Measurements from ENCODE around the gene NSRP1. TPM values are rescaled to one million over a fixed set of nuclear protein-coding genes. Genes with fewer than 3 reads are reported as not detected.

Gene NSRP1
- total RNA-seq, 1 experiment from 2014 or later: 22.8 TPM

DNA sequence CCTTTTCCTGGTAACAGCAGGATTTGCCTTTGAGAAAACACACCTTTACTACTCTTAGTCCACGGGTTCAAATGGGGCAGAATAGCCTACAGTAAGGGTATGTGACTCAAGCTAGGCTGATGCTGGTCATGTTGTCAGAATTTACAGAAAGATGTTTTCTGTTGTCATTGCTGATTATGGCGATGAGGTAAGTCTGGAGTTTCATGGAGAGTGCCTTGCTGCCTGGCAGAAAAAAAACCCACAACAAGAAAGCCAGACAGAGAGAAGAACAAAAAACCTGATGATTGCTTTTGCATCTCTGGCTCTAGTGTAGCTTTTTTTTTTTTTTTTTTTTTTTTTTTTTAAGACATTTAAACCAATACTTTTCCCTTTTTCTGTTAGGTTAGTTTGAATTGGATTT, 71.0 kb downstream of the NSRP1 start:
- Mint-ChIP-seq H3K36me3 (peaks cover 20% of the 10 kb centered on the region), H3K4me1 (no peaks in the 10 kb centered on the region), H3K4me3 (no peak overlapping the region), H3K27ac (peak overlapping the region; percentile 67; the same call in 1 of the 2 replicates), H3K27me3 (ENCODE audit: low read depth) (no peaks in the 10 kb centered on the region), H3K9me3 (no peaks in the 10 kb centered on the region)
- no peak for ATAC-seq
- ChIA-PET CTCF (interaction anchor here (1.3 to 1.8 kb wide), 2 partner anchors 15 to 95 kb away, joined by 4 to 5 read pairs; no protein-coding TSS in a partner anchor), POLR2A (interaction anchor here (0.5 kb wide), 1 partner anchor 713 kb away, joined by 3 read pairs; no protein-coding TSS in a partner anchor)
- DNase-seq (ENCODE audit: low spot score): no peak
- TF ChIP-seq ETV6 (CRISPR knock-in tag; IDR thresholded peaks at IDR 0.05) (no peak), E2F1 (CRISPR knock-in tag; IDR thresholded peaks at IDR 0.05) (no peak), NR3C1 (CRISPR knock-in tag; conservative IDR thresholded peaks at IDR 0.05; ENCODE audit: low read depth) (no peak), ZNF671 (CRISPR knock-in tag; IDR thresholded peaks at IDR 0.05) (no peak), ERG (CRISPR knock-in tag; IDR thresholded peaks at IDR 0.05) (no peak), CREB1 (CRISPR knock-in tag; IDR thresholded peaks at IDR 0.05) (no peak), RORB (CRISPR knock-in tag; IDR thresholded peaks at IDR 0.05) (no peak), ZNF232 (CRISPR knock-in tag; IDR thresholded peaks at IDR 0.05) (no peak), USF1 (CRISPR knock-in tag; IDR thresholded peaks at IDR 0.05) (no peak), AR (CRISPR knock-in tag; IDR thresholded peaks at IDR 0.05) (no peak), HMGA2 (CRISPR knock-in tag; IDR thresholded peaks at IDR 0.05) (no peak), ZNF121 (CRISPR knock-in tag; IDR thresholded peaks at IDR 0.05) (no peak), TEAD4 (CRISPR knock-in tag; IDR thresholded peaks at IDR 0.05) (no peak), RELA (CRISPR knock-in tag; IDR thresholded peaks at IDR 0.05; ENCODE audit: borderline replicate concordance) (no peak), CREM (CRISPR knock-in tag; IDR thresholded peaks at IDR 0.05) (no peak)
- TF ChIP-seq, protein P1, sequence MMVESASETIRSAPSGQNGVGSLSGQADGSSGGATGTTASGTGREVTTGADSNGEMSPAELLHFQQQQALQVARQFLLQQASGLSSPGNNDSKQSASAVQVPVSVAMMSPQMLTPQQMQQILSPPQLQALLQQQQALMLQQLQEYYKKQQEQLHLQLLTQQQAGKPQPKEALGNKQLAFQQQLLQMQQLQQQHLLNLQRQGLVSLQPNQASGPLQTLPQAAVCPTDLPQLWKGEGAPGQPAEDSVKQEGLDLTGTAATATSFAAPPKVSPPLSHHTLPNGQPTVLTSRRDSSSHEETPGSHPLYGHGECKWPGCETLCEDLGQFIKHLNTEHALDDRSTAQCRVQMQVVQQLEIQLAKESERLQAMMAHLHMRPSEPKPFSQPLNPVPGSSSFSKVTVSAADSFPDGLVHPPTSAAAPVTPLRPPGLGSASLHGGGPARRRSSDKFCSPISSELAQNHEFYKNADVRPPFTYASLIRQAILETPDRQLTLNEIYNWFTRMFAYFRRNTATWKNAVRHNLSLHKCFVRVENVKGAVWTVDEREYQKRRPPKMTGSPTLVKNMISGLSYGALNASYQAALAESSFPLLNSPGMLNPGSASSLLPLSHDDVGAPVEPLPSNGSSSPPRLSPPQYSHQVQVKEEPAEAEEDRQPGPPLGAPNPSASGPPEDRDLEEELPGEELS (CRISPR knock-in tag; IDR thresholded peaks at IDR 0.05): no peak
- TF ChIP-seq, protein P2, sequence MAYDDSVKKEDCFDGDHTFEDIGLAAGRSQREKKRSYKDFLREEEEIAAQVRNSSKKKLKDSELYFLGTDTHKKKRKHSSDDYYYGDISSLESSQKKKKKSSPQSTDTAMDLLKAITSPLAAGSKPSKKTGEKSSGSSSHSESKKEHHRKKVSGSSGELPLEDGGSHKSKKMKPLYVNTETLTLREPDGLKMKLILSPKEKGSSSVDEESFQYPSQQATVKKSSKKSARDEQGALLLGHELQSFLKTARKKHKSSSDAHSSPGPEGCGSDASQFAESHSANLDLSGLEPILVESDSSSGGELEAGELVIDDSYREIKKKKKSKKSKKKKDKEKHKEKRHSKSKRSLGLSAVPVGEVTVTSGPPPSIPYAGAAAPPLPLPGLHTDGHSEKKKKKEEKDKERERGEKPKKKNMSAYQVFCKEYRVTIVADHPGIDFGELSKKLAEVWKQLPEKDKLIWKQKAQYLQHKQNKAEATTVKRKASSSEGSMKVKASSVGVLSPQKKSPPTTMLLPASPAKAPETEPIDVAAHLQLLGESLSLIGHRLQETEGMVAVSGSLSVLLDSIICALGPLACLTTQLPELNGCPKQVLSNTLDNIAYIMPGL (CRISPR knock-in tag; IDR thresholded peaks at IDR 0.05): no peak
- TF ChIP-seq, protein P3, sequence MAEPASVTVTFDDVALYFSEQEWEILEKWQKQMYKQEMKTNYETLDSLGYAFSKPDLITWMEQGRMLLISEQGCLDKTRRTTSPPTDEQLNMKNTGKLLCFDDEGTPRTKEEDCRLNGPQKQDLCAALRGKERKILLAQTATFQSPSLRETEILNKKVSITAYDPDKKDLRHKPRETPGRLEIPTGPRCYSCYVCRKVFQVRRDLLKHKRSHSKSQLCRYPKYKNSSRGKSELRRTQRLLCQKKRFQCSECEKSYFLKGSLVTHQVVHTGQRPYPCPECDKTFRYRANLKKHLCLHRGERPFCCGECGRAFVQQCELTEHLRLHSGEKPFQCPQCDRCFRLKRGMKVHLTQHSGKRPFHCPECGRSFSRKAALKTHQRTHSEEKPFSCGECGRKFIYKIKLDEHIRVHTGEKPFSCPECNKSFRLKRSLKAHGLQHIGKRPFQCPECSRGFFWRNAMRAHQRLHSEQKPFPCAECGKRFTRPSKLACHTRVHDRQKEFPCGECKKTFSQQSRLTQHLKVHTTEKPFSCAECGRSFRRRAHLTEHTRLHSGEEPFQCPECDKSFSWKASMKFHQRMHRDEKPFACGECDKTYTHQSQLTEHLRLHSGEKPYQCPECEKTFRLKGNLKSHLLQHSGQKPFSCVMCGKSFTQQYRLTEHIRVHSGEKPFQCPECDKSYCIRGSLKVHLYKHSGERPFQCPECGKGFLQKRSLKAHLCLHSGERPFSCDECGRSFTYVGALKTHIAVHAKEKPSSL (CRISPR knock-in tag; conservative IDR thresholded peaks at IDR 0.05): no peak
